ENCODE results near the gene AP1S3.

GRCh38 chr2:223829128-223829527 lies 8.3 kb downstream of the AP1S3 start:
- TF ChIP-seq, protein P1, sequence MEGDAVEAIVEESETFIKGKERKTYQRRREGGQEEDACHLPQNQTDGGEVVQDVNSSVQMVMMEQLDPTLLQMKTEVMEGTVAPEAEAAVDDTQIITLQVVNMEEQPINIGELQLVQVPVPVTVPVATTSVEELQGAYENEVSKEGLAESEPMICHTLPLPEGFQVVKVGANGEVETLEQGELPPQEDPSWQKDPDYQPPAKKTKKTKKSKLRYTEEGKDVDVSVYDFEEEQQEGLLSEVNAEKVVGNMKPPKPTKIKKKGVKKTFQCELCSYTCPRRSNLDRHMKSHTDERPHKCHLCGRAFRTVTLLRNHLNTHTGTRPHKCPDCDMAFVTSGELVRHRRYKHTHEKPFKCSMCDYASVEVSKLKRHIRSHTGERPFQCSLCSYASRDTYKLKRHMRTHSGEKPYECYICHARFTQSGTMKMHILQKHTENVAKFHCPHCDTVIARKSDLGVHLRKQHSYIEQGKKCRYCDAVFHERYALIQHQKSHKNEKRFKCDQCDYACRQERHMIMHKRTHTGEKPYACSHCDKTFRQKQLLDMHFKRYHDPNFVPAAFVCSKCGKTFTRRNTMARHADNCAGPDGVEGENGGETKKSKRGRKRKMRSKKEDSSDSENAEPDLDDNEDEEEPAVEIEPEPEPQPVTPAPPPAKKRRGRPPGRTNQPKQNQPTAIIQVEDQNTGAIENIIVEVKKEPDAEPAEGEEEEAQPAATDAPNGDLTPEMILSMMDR (IDR thresholded peaks at IDR 0.05; ENCODE audit: extremely low read depth in 1 of 2, insufficient read depth in 1 of 2, low read depth in 1 of 2, low read length in 2 of 2), result no peak
- TF ChIP-seq, protein P2, sequence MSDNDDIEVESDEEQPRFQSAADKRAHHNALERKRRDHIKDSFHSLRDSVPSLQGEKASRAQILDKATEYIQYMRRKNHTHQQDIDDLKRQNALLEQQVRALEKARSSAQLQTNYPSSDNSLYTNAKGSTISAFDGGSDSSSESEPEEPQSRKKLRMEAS (IDR thresholded peaks at IDR 0.05; ENCODE audit: insufficient read depth, insufficient read length), result no peak
